Activated T-helper 2 cell treated with anti-CD3 and anti-CD28 coated beads, Interferon-gamma antibody, Interleukin-2, Interleukin-4, amounts not matched to agents 10 μg/mL and 5 μg/mL and 100 μg/mL, durations not matched to agents 14 hours and 24 hours and 36 hours (primary cell): ENCODE measurements around the gene OR4E1. TPM values are rescaled to one million over a fixed set of nuclear protein-coding genes. Genes with fewer than 3 reads are reported as not detected.
"Not testable (repeated sequence)": the region's sequence is repeated elsewhere in the genome, so short reads cannot be mapped to it uniquely, and the experiment has no call there.

Source experiments
- DNase-seq: peaks from one replicate; pipeline ENCODE4 v3.0.0; 2021; ENCODE audit warnings: low spot score
- H3K27ac Mint-ChIP-seq: one replicate; pipeline ENCODE4 v1.8.0; 2021; ENCODE audit warnings: mixed read lengths
- H3K27me3 Mint-ChIP-seq: one replicate; pipeline ENCODE4 v1.8.0; 2021; ENCODE audit warnings: low read depth, mixed read lengths
- H3K36me3 Mint-ChIP-seq: one replicate; pipeline ENCODE4 v1.8.0; 2021; ENCODE audit warnings: low read depth, mixed read lengths
- H3K4me1 Mint-ChIP-seq: one replicate; pipeline ENCODE4 v1.8.0; 2021; ENCODE audit warnings: low read depth, mixed read lengths
- H3K4me3 Mint-ChIP-seq: one replicate; pipeline ENCODE4 v1.8.0; 2021; ENCODE audit warnings: low read depth, mild to moderate bottlenecking, moderate library complexity, mixed read lengths
- H3K9me3 Mint-ChIP-seq: one replicate; pipeline ENCODE4 v1.8.0; 2021; ENCODE audit warnings: mixed read lengths
- intact Hi-C: fragments of 100-400 bp; cut with micrococcal nuclease; formaldehyde crosslinking; loops from one replicate; pipeline ENCODE4 v1.15.1; 2023
- total RNA-seq: library from RNA; stranded (reverse); gene quantifications from 2 replicates; pipeline ENCODE4 v1.2.3, GENCODE V29; 2022

Gene OR4E1
- total RNA-seq, 1 donor from 2014 or later = 0.07 TPM

GRCh38 chr14:21642683-21643082 is 30.9 kb downstream of the OR4E1 start:
- Mint-ChIP-seq H3K4me3 (peak overlapping the region; percentile 45), H3K27ac (no peak overlapping the region), H3K27me3 (peaks cover 1% of the 10 kb centered on the region), H3K4me1 (no peaks in the 10 kb centered on the region), H3K9me3 (no peaks in the 10 kb centered on the region), H3K36me3 (no peaks in the 10 kb centered on the region)
- no peak for DNase-seq
- intact Hi-C loops = no loop called here

GRCh38 chr14:21634840-21635239 is 38.8 kb downstream of the OR4E1 start, which contains the start of gene OR10G2:
Gene OR10G2 (minus strand): TSS chr14:21634940. CDS start chr14:21634842, 98 bp downstream.
- Mint-ChIP-seq H3K36me3 (no peaks in the 10 kb centered on the region), H3K27me3 (peaks cover 3% of the 10 kb centered on the region), H3K9me3 (peaks cover 7% of the 10 kb centered on the region)

GRCh38 chr14:21631084-21631483 is 42.5 kb downstream of the OR4E1 start:
- Mint-ChIP-seq H3K27ac (no peak overlapping the region), H3K4me1 (no peaks in the 10 kb centered on the region), H3K4me3 (no peak overlapping the region), H3K36me3 (no peaks in the 10 kb centered on the region), H3K27me3 (peaks cover 7% of the 10 kb centered on the region), H3K9me3 (peaks cover 7% of the 10 kb centered on the region)
- intact Hi-C loops = no loop called here
- DNase-seq = no peak

More at GRCh38 chr14:21634840-21635239, 38.8 kb downstream of the OR4E1 start, which contains the start of gene OR10G2:
- no peak within 1 kb of the TSS for H3K4me3 Mint-ChIP-seq
- intact Hi-C loops = no loop called here
- DNase-seq = no peak
- no peaks in the 10 kb centered on the region for H3K4me1 Mint-ChIP-seq
- H3K27ac Mint-ChIP-seq = no peak within 1 kb of the TSS

GRCh38 chr14:21630503-21630902 is 43.1 kb downstream of the OR4E1 start:
- H3K9me3 Mint-ChIP-seq, H3K27me3 Mint-ChIP-seq, DNase-seq, intact Hi-C loops, H3K4me3 Mint-ChIP-seq, H3K4me1 Mint-ChIP-seq, H3K27ac Mint-ChIP-seq, H3K36me3 Mint-ChIP-seq: not testable (repeated sequence)

GRCh38 chr14:21626491-21627230 is 47.0 kb downstream of the OR4E1 start:
- no peak for DNase-seq
- no peaks in the 10 kb centered on the region for H3K4me1 Mint-ChIP-seq
- H3K27me3 Mint-ChIP-seq = peaks cover 6% of the 10 kb centered on the region
- H3K27ac Mint-ChIP-seq = no peak overlapping the region
- H3K9me3 Mint-ChIP-seq = peaks cover 7% of the 10 kb centered on the region
- no peak overlapping the region for H3K4me3 Mint-ChIP-seq
- intact Hi-C loops = no loop called here
- H3K36me3 Mint-ChIP-seq = no peaks in the 10 kb centered on the region

Other genes with a start within 250 kb of the OR4E1 start
- gene CHD8, start 217.7 kb downstream of the OR4E1 start, total RNA-seq = 120 and 124 TPM in 2 replicates
- 27.4 and 30.5 TPM in 2 replicates for gene RAB2B, start 196.9 kb downstream of the OR4E1 start, total RNA-seq
- 68.1 and 70.1 TPM in 2 replicates for gene TOX4, start 196.6 kb downstream of the OR4E1 start, total RNA-seq
- gene METTL3, start 162.5 kb downstream of the OR4E1 start, total RNA-seq = 76.7 and 80.5 TPM in 2 replicates
- gene SALL2, start 147.5 kb downstream of the OR4E1 start, total RNA-seq = 2.6 and 2.7 TPM in 2 replicates
- not detected in 2 replicates for gene OR10G3, start 93.7 kb downstream of the OR4E1 start, total RNA-seq
- not detected in 2 replicates for gene OR10G2, start 38.9 kb downstream of the OR4E1 start, total RNA-seq
- gene OR4E2, start 20.0 kb downstream of the OR4E1 start, total RNA-seq = not detected in 2 replicates